MM.1S (cell line): ENCODE measurements around the gene SENP1.

Source experiments
- DNase-seq: peaks from one replicate; pipeline ENCODE4 v3.0.0-alpha.2; 2015
- H2AFZ ChIP-seq: fragments of 300-600 bp; sonication (generic); 2 replicates; pipeline ENCODE4 v1.6.0; 2016; ENCODE audit warnings: antibody characterized with exemption, low read length
- H3F3A ChIP-seq: fragments of 300-600 bp; sonication (generic); 2 replicates; pipeline ENCODE4 v1.6.1; 2016; ENCODE audit warnings: mild to moderate bottlenecking, antibody characterized with exemption, low read length, moderate library complexity, mixed read lengths; ENCODE audit not compliant: insufficient read depth
- H3K27ac ChIP-seq: fragments of 300-600 bp; sonication (generic); 2 replicates; pipeline ENCODE4 v1.5.1; 2016; ENCODE audit warnings: mild to moderate bottlenecking, low read length
- H3K27me3 ChIP-seq: fragments of 300-600 bp; sonication (generic); replicated peaks from 2 replicates; pipeline ENCODE4 v1.6.0; 2016; ENCODE audit warnings: low read length; ENCODE audit not compliant: insufficient read depth
- H3K36me3 ChIP-seq: fragments of 300-600 bp; sonication (generic); replicated peaks from 2 replicates; pipeline ENCODE4 v1.6.1; 2016; ENCODE audit warnings: mild to moderate bottlenecking, low read length, mixed read lengths; ENCODE audit not compliant: insufficient read depth
- H3K4me1 ChIP-seq: fragments of 300-600 bp; sonication (generic); 2 replicates; pipeline ENCODE4 v1.6.1; 2016; ENCODE audit warnings: low read length, mixed read lengths
- H3K4me2 ChIP-seq: fragments of 300-600 bp; sonication (generic); 2 replicates; pipeline ENCODE4 v1.6.0; 2016; ENCODE audit warnings: low read depth, low read length
- H3K4me3 ChIP-seq: fragments of 300-600 bp; sonication (generic); 2 replicates; pipeline ENCODE4 v1.5.1; 2016; ENCODE audit warnings: low read length, mixed read lengths
- H3K79me2 ChIP-seq: fragments of 300-600 bp; sonication (generic); 2 replicates; pipeline ENCODE4 v1.6.1; 2016; ENCODE audit warnings: mixed run types, low read length, mixed read lengths
- H3K9ac ChIP-seq: fragments of 300-600 bp; sonication (generic); 2 replicates; pipeline ENCODE4 v1.6.1; 2016; ENCODE audit warnings: low read length, mixed read lengths
- H3K9me2 ChIP-seq: fragments of 300-600 bp; sonication (generic); replicated peaks from 2 replicates; pipeline ENCODE4 v1.6.1; 2016; ENCODE audit warnings: mild to moderate bottlenecking, low read length, mixed read lengths; ENCODE audit not compliant: insufficient read depth
- H3K9me3 ChIP-seq: fragments of 300-600 bp; sonication (generic); replicated peaks from 2 replicates; pipeline ENCODE4 v1.6.1; 2016; ENCODE audit warnings: mild to moderate bottlenecking, low read length, mixed read lengths; ENCODE audit not compliant: insufficient read depth
- H4K20me1 ChIP-seq: fragments of 300-600 bp; sonication (generic); 2 replicates; pipeline ENCODE4 v1.6.1; 2016; ENCODE audit warnings: mild to moderate bottlenecking, low read length, moderate library complexity, mixed read lengths; ENCODE audit not compliant: insufficient read depth
- EZH2 ChIP-seq: fragments of 300-600 bp; sonication (generic); optimal IDR thresholded peaks from 2 replicates; pipeline ENCODE3; 2017; ENCODE audit warnings: low read depth, mild to moderate bottlenecking, antibody characterized with exemption, low read length, mixed read lengths
- EZH2phosphoT487 ChIP-seq: fragments of 300-600 bp; sonication (generic); IDR thresholded peaks from 2 replicates; pipeline ENCODE4 v1.6.1; 2018; ENCODE audit warnings: antibody characterized with exemption, low read length
- TF ChIP-seq, protein P1 (sequence below): fragments of 300-600 bp; sonication (generic); IDR thresholded peaks from 2 replicates; pipeline ENCODE4 v1.5.1; 2016; ENCODE audit warnings: antibody characterized with exemption, low read length, mixed read lengths

SENP1 gene

GRCh38 chr12:48061938-48062719 lies 43.8 kb downstream of the SENP1 start:
- Histone ChIP-seq H3K27ac (no peak overlapping the region), H3K4me2 (no peak overlapping the region), H3K9me3 (no peaks in the 10 kb centered on the region), H3K9ac (no peak overlapping the region), H3F3A (no peaks in the 10 kb centered on the region), H3K79me2 (no peaks in the 10 kb centered on the region), H4K20me1 (no peaks in the 10 kb centered on the region), H3K4me3 (no peak overlapping the region), H3K36me3 (peaks cover 24% of the 10 kb centered on the region), H2AFZ (no peak overlapping the region), H3K27me3 (no peaks in the 10 kb centered on the region), H3K4me1 (no peaks in the 10 kb centered on the region), H3K9me2 (no peaks in the 10 kb centered on the region)
- no peak for TF ChIP-seq EZH2phosphoT487
- DNase-seq, result no peak

GRCh38 chr12:48060474-48060873 lies 45.4 kb downstream of the SENP1 start:
- H3K4me2 ChIP-seq, result no peak overlapping the region
- peaks cover 21% of the 10 kb centered on the region for H3K36me3 ChIP-seq
- no peak overlapping the region for H3K9ac ChIP-seq

DNA sequence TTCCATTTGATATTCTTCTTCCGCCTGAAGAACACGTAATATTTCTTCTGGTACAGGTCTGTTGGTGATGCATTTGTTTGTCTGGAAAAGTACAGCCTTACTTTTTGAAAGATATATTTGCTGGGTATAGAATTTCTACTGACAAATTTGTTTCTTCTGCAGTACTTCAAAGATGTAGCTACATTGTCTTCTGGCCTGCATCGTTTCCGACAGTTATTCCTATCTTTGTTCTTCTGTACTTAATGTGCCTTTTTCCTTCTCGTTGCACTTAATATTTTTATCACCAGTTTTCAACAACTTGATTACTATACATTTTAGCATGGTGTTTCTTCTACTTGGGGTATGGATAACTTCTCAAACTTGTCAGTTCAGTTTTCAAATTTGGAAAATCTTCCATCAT lies 47.1 kb downstream of the SENP1 start:
- TF ChIP-seq, protein P1, sequence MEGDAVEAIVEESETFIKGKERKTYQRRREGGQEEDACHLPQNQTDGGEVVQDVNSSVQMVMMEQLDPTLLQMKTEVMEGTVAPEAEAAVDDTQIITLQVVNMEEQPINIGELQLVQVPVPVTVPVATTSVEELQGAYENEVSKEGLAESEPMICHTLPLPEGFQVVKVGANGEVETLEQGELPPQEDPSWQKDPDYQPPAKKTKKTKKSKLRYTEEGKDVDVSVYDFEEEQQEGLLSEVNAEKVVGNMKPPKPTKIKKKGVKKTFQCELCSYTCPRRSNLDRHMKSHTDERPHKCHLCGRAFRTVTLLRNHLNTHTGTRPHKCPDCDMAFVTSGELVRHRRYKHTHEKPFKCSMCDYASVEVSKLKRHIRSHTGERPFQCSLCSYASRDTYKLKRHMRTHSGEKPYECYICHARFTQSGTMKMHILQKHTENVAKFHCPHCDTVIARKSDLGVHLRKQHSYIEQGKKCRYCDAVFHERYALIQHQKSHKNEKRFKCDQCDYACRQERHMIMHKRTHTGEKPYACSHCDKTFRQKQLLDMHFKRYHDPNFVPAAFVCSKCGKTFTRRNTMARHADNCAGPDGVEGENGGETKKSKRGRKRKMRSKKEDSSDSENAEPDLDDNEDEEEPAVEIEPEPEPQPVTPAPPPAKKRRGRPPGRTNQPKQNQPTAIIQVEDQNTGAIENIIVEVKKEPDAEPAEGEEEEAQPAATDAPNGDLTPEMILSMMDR, result no peak
- no peak for TF ChIP-seq EZH2phosphoT487
- TF ChIP-seq EZH2, result no peak
- Histone ChIP-seq H3K4me3 (no peak overlapping the region), H3K4me2 (no peak overlapping the region), H3K27ac (no peak overlapping the region), H3K36me3 (peaks cover 12% of the 10 kb centered on the region), H3K9me2 (no peaks in the 10 kb centered on the region), H4K20me1 (no peaks in the 10 kb centered on the region), H3F3A (no peaks in the 10 kb centered on the region), H3K27me3 (no peaks in the 10 kb centered on the region), H2AFZ (no peak overlapping the region), H3K79me2 (no peaks in the 10 kb centered on the region), H3K4me1 (no peaks in the 10 kb centered on the region), H3K9ac (no peak overlapping the region), H3K9me3 (no peaks in the 10 kb centered on the region)
- no peak for DNase-seq

More at GRCh38 chr12:48060474-48060873, 45.4 kb downstream of the SENP1 start:
- H3F3A ChIP-seq, result no peaks in the 10 kb centered on the region
- H3K4me3 ChIP-seq, result no peak overlapping the region
- H3K79me2 ChIP-seq, result no peaks in the 10 kb centered on the region
- H3K9me3 ChIP-seq, result no peaks in the 10 kb centered on the region
- no peaks in the 10 kb centered on the region for H3K27me3 ChIP-seq
- no peaks in the 10 kb centered on the region for H3K4me1 ChIP-seq
- H3K27ac ChIP-seq, result no peak overlapping the region
- no peaks in the 10 kb centered on the region for H3K9me2 ChIP-seq
- DNase-seq, result no peak
- H4K20me1 ChIP-seq, result no peaks in the 10 kb centered on the region
- TF ChIP-seq, protein P1, result no peak
- no peak for TF ChIP-seq EZH2phosphoT487
- no peak for TF ChIP-seq EZH2
- no peak overlapping the region for H2AFZ ChIP-seq
